RWPE1 (cell line): ENCODE data around the gene TSFM.
A peak's percentile ranks its signal among the peaks of the same experiment; 100 is the strongest.

Source experiments
- CTCF ChIA-PET: fragments of 350-600 bp; sonication (Branson Sonifier 250); formaldehyde crosslinking; extraction: SDS; loops from one replicate; lab custom pipeline; 2021; lab: Yijun Ruan, JAX
- POLR2A ChIA-PET: fragments of 400-600 bp; formaldehyde crosslinking; extraction: SDS; loops from one replicate; lab custom pipeline; 2020; ENCODE audit warnings: antibody characterized with exemption; ENCODE audit not compliant: low non-redundant PET; lab: Yijun Ruan, JAX
- DNase-seq: peaks from one replicate; pipeline ENCODE4 v3.0.0; 2012; ENCODE audit warnings: low spot score
- H3K27ac ChIP-seq: fragments of 450-650 bp; 2 replicates; pipeline ENCODE4 v1.5.1; 2017
- CTCF ChIP-seq: fragments of 450-650 bp; conservative IDR thresholded peaks from 2 replicates; pipeline ENCODE4 v1.5.1; 2017; ENCODE audit warnings: low read depth, mild to moderate bottlenecking

TSFM gene

GRCh38 chr12:57781801-57782200 is 786 bp upstream of the TSFM start:
- POLR2A ChIA-PET, result no interaction called here
- no peak for TF ChIP-seq CTCF
- CTCF ChIA-PET, result interaction anchor here (0.8 to 1.4 kb wide), 4 partner anchors 10 to 26 kb away, joined by 3 to 6 read pairs (median 4); partner anchors contain the start of genes EEF1AKMT3 and METTL1
- no peak overlapping the region for H3K27ac ChIP-seq
- no peak for DNase-seq

- H3K27ac ChIP-seq, result peak overlapping the region; percentile 60; the same call in 1 of the 2 replicates
- DNase-seq, result no peak
- POLR2A ChIA-PET, result interaction anchor here (0.6 kb wide), 1 partner anchor 63 kb away, joined by 4 read pairs; no protein-coding TSS in a partner anchor
- TF ChIP-seq CTCF, result no peak
- CTCF ChIA-PET, result interaction anchor here (0.7 to 1.1 kb wide), 2 partner anchors 26 to 1692 kb away, joined by 4 to 6 read pairs; no protein-coding TSS in a partner anchor
These were observed 362 bp upstream of the TSFM start for GRCh38 chr12:57782243-57782607.

GRCh38 chr12:57783466-57783801 is 847 bp downstream of the TSFM start:
- ChIA-PET CTCF (interaction anchor here (1.1 to 1.2 kb wide), 3 partner anchors 10 to 35 kb away, joined by 3 to 9 read pairs (median 3); partner anchors contain the start of genes AVIL and CYP27B1), POLR2A (no interaction called here)
- no peak for DNase-seq
- no peak overlapping the region; the same call in 1 of the 2 replicates for H3K27ac ChIP-seq
- no peak for TF ChIP-seq CTCF

- DNase-seq, result no peak
- no peak for TF ChIP-seq CTCF
- POLR2A ChIA-PET, result no interaction called here
- no peak overlapping the region for H3K27ac ChIP-seq
- CTCF ChIA-PET, result interaction anchor here (1.2 kb wide), 2 partner anchors 11 to 35 kb away, joined by 3 read pairs; partner anchors contain the start of gene AVIL
These were observed 1.3 kb downstream of the TSFM start for GRCh38 chr12:57783861-57784260.

DNA sequence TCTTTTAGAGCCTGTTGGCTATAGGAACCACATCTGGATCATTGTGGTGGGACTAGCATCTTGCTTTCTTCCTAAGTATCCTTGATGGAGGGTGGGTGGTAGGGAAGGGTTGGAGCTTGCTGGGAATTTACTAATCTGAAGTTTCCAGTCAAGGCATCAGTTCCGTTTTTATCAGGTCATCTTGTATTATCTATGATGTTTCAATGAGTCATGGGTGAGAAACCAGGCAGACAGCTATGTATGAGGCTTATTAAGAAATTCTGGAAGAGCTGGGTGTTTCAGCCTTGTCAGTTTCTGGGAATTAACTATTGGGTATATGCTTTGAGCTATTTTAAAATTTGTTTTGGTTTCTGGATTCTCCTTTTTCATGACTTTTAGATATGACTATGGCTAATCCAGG is 11.3 kb downstream of the TSFM start:
- TF ChIP-seq CTCF, result no peak
- ChIA-PET CTCF (interaction anchor here (0.7 to 1.4 kb wide), 3 partner anchors 10 to 331 kb away, joined by 3 to 4 read pairs (median 4); partner anchors contain the start of gene TSFM), POLR2A (interaction anchor here (0.8 kb wide), 1 partner anchor 52 kb away, joined by 3 read pairs; no protein-coding TSS in a partner anchor)
- no peak overlapping the region for H3K27ac ChIP-seq
- peak; percentile 73 for DNase-seq

- CTCF ChIA-PET, result interaction anchor here (0.7 kb wide), 1 partner anchor 12 kb away, joined by 5 read pairs; the partner anchor contains the start of gene TSFM
- POLR2A ChIA-PET, result no interaction called here
- TF ChIP-seq CTCF, result no peak
- DNase-seq, result peak; percentile 55
- no peak overlapping the region for H3K27ac ChIP-seq
These were observed 12.8 kb downstream of the TSFM start for GRCh38 chr12:57795354-57795753.
